ENCODE measurements around the gene STK17A. TPM values are rescaled to one million over a fixed set of nuclear protein-coding genes. Genes with fewer than 3 reads are reported as not detected.

Gene STK17A
- total and polyA plus RNA-seq, 4 donors = 11.7 to 34.7 (median 22.0) TPM

- H3K27ac ChIP-seq (ENCODE audit: low read depth in 1 of 2, low read length in 1 of 2) = no peak overlapping the region
- WGBS, 2 donors = 87 to 93% methylated on average over 5 of the region's 5 CpGs
- H3K9ac ChIP-seq (ENCODE audit: insufficient read depth in 1 of 2, low read length in 2 of 2) = no peak overlapping the region
- no peaks in the 10 kb centered on the region for H3K27me3 ChIP-seq (ENCODE audit: control insufficient read depth in 3 of 3, insufficient read depth in 3 of 3, low read length in 2 of 3)
- no peak overlapping the region for H3K4me3 ChIP-seq
- DNase-seq (no peak), ATAC-seq (ENCODE audit: insufficient read depth, low FRiP score) (no peak)
- H3K36me3 ChIP-seq (ENCODE audit: control insufficient read depth in 4 of 4, insufficient read depth in 4 of 4, low read length in 4 of 4) = peaks cover 0 to 23% (median 5%) of the 10 kb centered on the region in 4 donors
- no peaks in the 10 kb centered on the region for H3K9me3 ChIP-seq (ENCODE audit: control insufficient read depth in 4 of 4, insufficient read depth in 3 of 4, low read length in 3 of 4)
- TF ChIP-seq CTCF (IDR thresholded peaks at IDR 0.05; ENCODE audit: control extremely low read depth, extremely low read depth) = no peak
- H3K4me1 ChIP-seq (ENCODE audit: control insufficient read depth in 5 of 5, insufficient read depth in 5 of 5, low read length in 5 of 5) = no peaks in the 10 kb centered on the region
Observed at GRCh38 chr7:43621729-43622448, 39.0 kb downstream of the STK17A start.

GRCh38 chr7:43624156-43624555 is 41.2 kb downstream of the STK17A start:
- TF ChIP-seq CTCF (IDR thresholded peaks at IDR 0.05; ENCODE audit: control extremely low read depth, extremely low read depth) = no peak
- DNase-seq (no peak), ATAC-seq (ENCODE audit: insufficient read depth, low FRiP score) (no peak)
- H3K4me3 ChIP-seq = no peak overlapping the region
- H3K9me3 ChIP-seq (ENCODE audit: control insufficient read depth in 4 of 4, insufficient read depth in 3 of 4, low read length in 3 of 4) = no peaks in the 10 kb centered on the region
- H3K27me3 ChIP-seq (ENCODE audit: control insufficient read depth in 3 of 3, insufficient read depth in 3 of 3, low read length in 2 of 3) = no peaks in the 10 kb centered on the region
- H3K27ac ChIP-seq (ENCODE audit: low read depth in 1 of 2, low read length in 1 of 2) = no peak overlapping the region
- 85 to 86% methylated on average over 2 of the region's 2 CpGs for WGBS, 2 donors
- no peak overlapping the region for H3K9ac ChIP-seq (ENCODE audit: insufficient read depth in 1 of 2, low read length in 2 of 2)
- H3K36me3 ChIP-seq (ENCODE audit: control insufficient read depth in 4 of 4, insufficient read depth in 4 of 4, low read length in 4 of 4) = peaks cover 0 to 28% (median 3%) of the 10 kb centered on the region in 4 donors
- no peaks in the 10 kb centered on the region for H3K4me1 ChIP-seq (ENCODE audit: control insufficient read depth in 5 of 5, insufficient read depth in 5 of 5, low read length in 5 of 5)

GRCh38 chr7:43625453-43625852 is 42.5 kb downstream of the STK17A start:
- Histone ChIP-seq H3K9ac (ENCODE audit: insufficient read depth in 1 of 2, low read length in 2 of 2) (no peak overlapping the region), H3K27ac (ENCODE audit: low read depth in 1 of 2, low read length in 1 of 2) (peak overlapping the region in 1 of 2 donors; percentile 40), H3K4me1 (ENCODE audit: control insufficient read depth in 5 of 5, insufficient read depth in 5 of 5, low read length in 5 of 5) (no peaks in the 10 kb centered on the region), H3K9me3 (ENCODE audit: control insufficient read depth in 4 of 4, insufficient read depth in 3 of 4, low read length in 3 of 4) (no peaks in the 10 kb centered on the region), H3K27me3 (ENCODE audit: control insufficient read depth in 3 of 3, insufficient read depth in 3 of 3, low read length in 2 of 3) (no peaks in the 10 kb centered on the region), H3K36me3 (ENCODE audit: control insufficient read depth in 4 of 4, insufficient read depth in 4 of 4, low read length in 4 of 4) (peaks cover 0 to 28% (median 4%) of the 10 kb centered on the region in 4 donors), H3K4me3 (no peak overlapping the region)
- DNase-seq = no peak
- no peak for TF ChIP-seq CTCF (IDR thresholded peaks at IDR 0.05; ENCODE audit: control extremely low read depth, extremely low read depth)
- ATAC-seq (ENCODE audit: insufficient read depth, low FRiP score) = no peak

GRCh38 chr7:43625980-43626379 is 43.1 kb downstream of the STK17A start:
- Histone ChIP-seq H3K27me3 (ENCODE audit: control insufficient read depth in 3 of 3, insufficient read depth in 3 of 3, low read length in 2 of 3) (no peaks in the 10 kb centered on the region), H3K9me3 (ENCODE audit: control insufficient read depth in 4 of 4, insufficient read depth in 3 of 4, low read length in 3 of 4) (no peaks in the 10 kb centered on the region), H3K9ac (ENCODE audit: insufficient read depth in 1 of 2, low read length in 2 of 2) (no peak overlapping the region), H3K27ac (ENCODE audit: low read depth in 1 of 2, low read length in 1 of 2) (peak overlapping the region in 1 of 2 donors; percentile 67), H3K36me3 (ENCODE audit: control insufficient read depth in 4 of 4, insufficient read depth in 4 of 4, low read length in 4 of 4) (peaks cover 0 to 28% (median 4%) of the 10 kb centered on the region in 4 donors), H3K4me1 (ENCODE audit: control insufficient read depth in 5 of 5, insufficient read depth in 5 of 5, low read length in 5 of 5) (no peaks in the 10 kb centered on the region), H3K4me3 (no peak overlapping the region)
- no peak for TF ChIP-seq CTCF (IDR thresholded peaks at IDR 0.05; ENCODE audit: control extremely low read depth, extremely low read depth)
- DNase-seq = no peak
- no peak for ATAC-seq (ENCODE audit: insufficient read depth, low FRiP score)
- WGBS, 2 donors = 74 to 84% methylated on average over 4 of the region's 4 CpGs
